ENCODE measurements around the gene BCORL1. TPM values are rescaled to one million over a fixed set of nuclear protein-coding genes. Genes with fewer than 3 reads are reported as not detected.

The BCORL1 gene
- total RNA-seq, 2 experiments from 2014 or later: 1.7 to 5.4 TPM

DNA sequence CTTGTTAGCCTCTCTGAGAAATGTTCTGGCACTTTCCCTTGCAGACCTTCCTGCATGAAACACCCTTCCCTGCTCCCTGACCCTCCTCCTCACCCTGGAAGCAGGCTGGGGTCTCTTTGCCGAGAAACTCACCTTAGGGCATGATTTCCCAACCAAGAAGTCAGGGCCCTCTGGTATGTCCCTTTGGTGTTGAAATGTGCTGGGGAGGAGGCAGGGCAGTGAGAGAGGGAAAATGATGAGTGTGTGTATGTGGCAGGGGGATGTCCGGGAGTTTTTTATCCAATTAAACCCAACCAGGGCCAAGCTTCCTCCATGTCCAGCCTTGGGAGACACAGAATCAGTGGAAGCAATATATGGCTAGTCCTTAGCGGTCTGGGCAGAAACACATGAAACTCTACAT is 122.8 kb downstream of the BCORL1 start:
- ChIA-PET POLR2A (interaction anchor here (0.7 kb wide), 1 partner anchor 18 kb away, joined by 3 read pairs; no protein-coding TSS in a partner anchor), CTCF (ENCODE audit: unreplicated experiment) (no interaction called here)
- Histone ChIP-seq H2AFZ (ENCODE audit: low read length) (no peak overlapping the region), H3K36me3 (ENCODE audit: insufficient read depth, low read length) (0 out of 2 replicates have a peak, but pooled peaks cover 4% of the 10 kb centered on the region), H3K79me2 (ENCODE audit: insufficient read depth, low read depth, low read length) (peaks cover 67% of the 10 kb centered on the region; the same call in 1 of the 2 replicates), H3K4me2 (ENCODE audit: low read length) (no peak overlapping the region), H3K9me2 (ENCODE audit: insufficient read depth, low read length) (no peaks in the 10 kb centered on the region), H3K4me1 (ENCODE audit: insufficient read depth, low read length, poor library complexity, severe bottlenecking) (peaks cover 13% of the 10 kb centered on the region), H3K9me3 (ENCODE audit: low read length) (no peaks in the 10 kb centered on the region), H3K27ac (ENCODE audit: low read depth, low read length, poor library complexity, severe bottlenecking) (no peak overlapping the region), H4K20me1 (ENCODE audit: insufficient read depth, low read length) (no peaks in the 10 kb centered on the region), H3K4me3 (ENCODE audit: low read depth, low read length, poor library complexity, severe bottlenecking) (no peak overlapping the region)
- no peak for DNase-seq (ENCODE audit: low spot score)
- intact Hi-C loops (cut with micrococcal nuclease; ENCODE audit: unreplicated experiment): no loop called here
- BruUV-seq (replicated peaks): no TSS peak
- TF ChIP-seq EZH2phosphoT487 (IDR thresholded peaks at IDR 0.05; ENCODE audit: borderline replicate concordance, low read depth, low read length): no peak
- TF ChIP-seq, protein P1, sequence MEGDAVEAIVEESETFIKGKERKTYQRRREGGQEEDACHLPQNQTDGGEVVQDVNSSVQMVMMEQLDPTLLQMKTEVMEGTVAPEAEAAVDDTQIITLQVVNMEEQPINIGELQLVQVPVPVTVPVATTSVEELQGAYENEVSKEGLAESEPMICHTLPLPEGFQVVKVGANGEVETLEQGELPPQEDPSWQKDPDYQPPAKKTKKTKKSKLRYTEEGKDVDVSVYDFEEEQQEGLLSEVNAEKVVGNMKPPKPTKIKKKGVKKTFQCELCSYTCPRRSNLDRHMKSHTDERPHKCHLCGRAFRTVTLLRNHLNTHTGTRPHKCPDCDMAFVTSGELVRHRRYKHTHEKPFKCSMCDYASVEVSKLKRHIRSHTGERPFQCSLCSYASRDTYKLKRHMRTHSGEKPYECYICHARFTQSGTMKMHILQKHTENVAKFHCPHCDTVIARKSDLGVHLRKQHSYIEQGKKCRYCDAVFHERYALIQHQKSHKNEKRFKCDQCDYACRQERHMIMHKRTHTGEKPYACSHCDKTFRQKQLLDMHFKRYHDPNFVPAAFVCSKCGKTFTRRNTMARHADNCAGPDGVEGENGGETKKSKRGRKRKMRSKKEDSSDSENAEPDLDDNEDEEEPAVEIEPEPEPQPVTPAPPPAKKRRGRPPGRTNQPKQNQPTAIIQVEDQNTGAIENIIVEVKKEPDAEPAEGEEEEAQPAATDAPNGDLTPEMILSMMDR (conservative IDR thresholded peaks at IDR 0.05; ENCODE audit: low read length): no peak

DNA sequence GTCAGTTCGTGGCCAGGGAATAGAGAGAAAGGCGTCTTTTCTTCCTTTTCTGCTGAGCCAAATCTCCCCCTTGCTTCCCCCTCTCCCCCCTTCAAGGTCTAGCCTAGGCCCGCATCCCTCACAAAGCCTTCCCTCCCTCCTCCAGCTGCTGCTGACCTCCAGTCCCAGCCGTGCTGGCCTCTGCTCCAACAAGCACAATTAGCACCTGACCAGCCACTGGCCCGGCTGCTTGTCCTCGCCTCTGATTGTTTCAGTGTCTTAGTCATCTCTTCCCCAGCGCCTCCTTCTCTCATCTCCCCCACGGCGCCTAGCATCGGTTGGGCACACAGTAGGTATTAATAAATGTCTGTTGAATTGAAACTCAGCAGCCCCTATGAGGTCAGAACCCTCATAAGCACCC is 123.6 kb downstream of the BCORL1 start:
- peaks cover 14% of the 10 kb centered on the region for H3K4me1 ChIP-seq (ENCODE audit: insufficient read depth, low read length, poor library complexity, severe bottlenecking)
- 0 out of 2 replicates have a peak, but pooled peaks cover 4% of the 10 kb centered on the region for H3K36me3 ChIP-seq (ENCODE audit: insufficient read depth, low read length)
- no peak overlapping the region for H3K27ac ChIP-seq (ENCODE audit: low read depth, low read length, poor library complexity, severe bottlenecking)
- ChIA-PET CTCF (ENCODE audit: unreplicated experiment) (no interaction called here), POLR2A (no interaction called here)
- H4K20me1 ChIP-seq (ENCODE audit: insufficient read depth, low read length): no peaks in the 10 kb centered on the region
- no peak overlapping the region for H2AFZ ChIP-seq (ENCODE audit: low read length)
- no peak for DNase-seq (ENCODE audit: low spot score)
- intact Hi-C loops (cut with micrococcal nuclease; ENCODE audit: unreplicated experiment): no loop called here
- no peaks in the 10 kb centered on the region for H3K9me3 ChIP-seq (ENCODE audit: low read length)
- TF ChIP-seq, protein P1 (conservative IDR thresholded peaks at IDR 0.05; ENCODE audit: low read length): no peak
- no peak for TF ChIP-seq EZH2phosphoT487 (IDR thresholded peaks at IDR 0.05; ENCODE audit: borderline replicate concordance, low read depth, low read length)
- no TSS peak for BruUV-seq (replicated peaks)
- H3K4me3 ChIP-seq (ENCODE audit: low read depth, low read length, poor library complexity, severe bottlenecking): no peak overlapping the region
- peaks cover 58% of the 10 kb centered on the region; the same call in 1 of the 2 replicates for H3K79me2 ChIP-seq (ENCODE audit: insufficient read depth, low read depth, low read length)
- no peaks in the 10 kb centered on the region for H3K9me2 ChIP-seq (ENCODE audit: insufficient read depth, low read length)
- no peak overlapping the region for H3K4me2 ChIP-seq (ENCODE audit: low read length)

Other genes with a start within 250 kb of the BCORL1 start
- gene XPNPEP2, start 243.7 kb upstream of the BCORL1 start, total RNA-seq (2014; rRNA removed; shearing (Covaris generic)): not detected in 2 replicates
- gene XPNPEP2, start 243.7 kb upstream of the BCORL1 start, total RNA-seq (2022): not detected in 2 replicates
- gene SASH3, start 202.7 kb upstream of the BCORL1 start, total RNA-seq (2014; rRNA removed; shearing (Covaris generic)): 163 and 194 TPM in 2 replicates
- gene SASH3, start 202.7 kb upstream of the BCORL1 start, total RNA-seq (2022): 150 and 157 TPM in 2 replicates
- gene ZDHHC9, start 138.7 kb upstream of the BCORL1 start, total RNA-seq (2014; rRNA removed; shearing (Covaris generic)): 5.0 and 8.2 TPM in 2 replicates
- 10.0 and 11.3 TPM in 2 replicates for gene ZDHHC9, start 138.7 kb upstream of the BCORL1 start, total RNA-seq (2022)
- 21.9 and 33.8 TPM in 2 replicates for gene UTP14A, start 76.5 kb upstream of the BCORL1 start, total RNA-seq (2014; rRNA removed; shearing (Covaris generic))
- 22.3 and 29.5 TPM in 2 replicates for gene UTP14A, start 76.5 kb upstream of the BCORL1 start, total RNA-seq (2022)
- 13.4 and 15.0 TPM in 2 replicates for gene ELF4, start 127.9 kb downstream of the BCORL1 start, total RNA-seq (2014; rRNA removed; shearing (Covaris generic))
- 24.9 and 27.3 TPM in 2 replicates for gene ELF4, start 127.9 kb downstream of the BCORL1 start, total RNA-seq (2022)
- gene AIFM1, start 183.2 kb downstream of the BCORL1 start, total RNA-seq (2014; rRNA removed; shearing (Covaris generic)): 23.1 and 28.8 TPM in 2 replicates
- gene AIFM1, start 183.2 kb downstream of the BCORL1 start, total RNA-seq (2022): 39.4 and 45.7 TPM in 2 replicates
- 0.28 and 0.92 TPM in 2 replicates for gene RAB33A, start 189.3 kb downstream of the BCORL1 start, total RNA-seq (2014; rRNA removed; shearing (Covaris generic))
- 0.68 and 2.1 TPM in 2 replicates for gene RAB33A, start 189.3 kb downstream of the BCORL1 start, total RNA-seq (2022)

Measured in OCI-LY7 (cell line).